GM23338 (cell line): ENCODE results near the gene GDA. TPM values are rescaled to one million over a fixed set of nuclear protein-coding genes. Genes with fewer than 3 reads are reported as not detected.

ENCODE experiments used
- ATAC-seq: fragments of 200-7000 bp; cut with Tn5 transposase; 3 replicates; pipeline ENCODE4 v1.9.1; 2020
- DNase-seq: peaks from one replicate; pipeline ENCODE4 v3.0.0-alpha.2; 2015; ENCODE audit warnings: low spot score
- H2AFZ ChIP-seq: fragments of 200-600 bp; sonication (generic); 2 replicates; pipeline ENCODE4 v1.8.0; 2016; ENCODE audit warnings: antibody characterized with exemption, mild to moderate bottlenecking, moderate library complexity
- H3F3A ChIP-seq: fragments of 200-600 bp; sonication (generic); replicated peaks from 2 replicates; pipeline ENCODE4 v1.8.0; 2017; ENCODE audit warnings: antibody characterized with exemption, mixed run types, low read depth
- H3K27ac ChIP-seq: fragments of 200-600 bp; sonication (generic); 2 replicates; pipeline ENCODE4 v1.6.1; 2016; ENCODE audit warnings: low read depth
- H3K27me3 ChIP-seq: fragments of 200-600 bp; sonication (generic); 2 replicates; pipeline ENCODE4 v1.8.0; 2016; ENCODE audit warnings: mild to moderate bottlenecking, mixed run types, moderate library complexity; ENCODE audit not compliant: insufficient read depth
- H3K36me3 ChIP-seq: fragments of 200-600 bp; sonication (generic); 2 replicates; pipeline ENCODE4 v1.8.0; 2016; ENCODE audit warnings: mild to moderate bottlenecking; ENCODE audit not compliant: insufficient read depth
- H3K4me1 ChIP-seq: fragments of 200-600 bp; sonication (generic); 2 replicates; pipeline ENCODE4 v1.8.0; 2016; ENCODE audit warnings: mild to moderate bottlenecking, moderate library complexity; ENCODE audit not compliant: insufficient read depth
- H3K4me2 ChIP-seq: fragments of 200-600 bp; sonication (generic); 2 replicates; pipeline ENCODE4 v1.7.1; 2017; ENCODE audit warnings: mixed run types
- H3K4me3 ChIP-seq: fragments of 200-600 bp; sonication (generic); 2 replicates; pipeline ENCODE4 v1.6.1; 2016; ENCODE audit warnings: mixed run types
- H3K79me2 ChIP-seq: fragments of 200-600 bp; sonication (generic); replicated peaks from 2 replicates; pipeline ENCODE4 v1.8.0; 2017; ENCODE audit warnings: mild to moderate bottlenecking; ENCODE audit not compliant: insufficient read depth
- H3K9me2 ChIP-seq: fragments of 200-600 bp; sonication (generic); 2 replicates; pipeline ENCODE4 v1.8.0; 2017; ENCODE audit not compliant: insufficient read depth
- H4K20me1 ChIP-seq: fragments of 200-600 bp; sonication (generic); replicated peaks from 2 replicates; pipeline ENCODE4 v1.8.0; 2017; ENCODE audit warnings: mild to moderate bottlenecking; ENCODE audit not compliant: insufficient read depth
- H3K27ac Mint-ChIP-seq: 2 replicates; pipeline ENCODE4 v1.8.0; 2020; ENCODE audit warnings: inconsistent platforms, mild to moderate bottlenecking, moderate library complexity, mixed read lengths
- H3K27me3 Mint-ChIP-seq: 3 replicates; pipeline ENCODE4 v1.8.0; 2022; ENCODE audit warnings: low read depth, mild to moderate bottlenecking, moderate library complexity, mixed read lengths, inconsistent platforms; ENCODE audit not compliant: insufficient read depth, poor library complexity
- H3K36me3 Mint-ChIP-seq: 3 replicates; pipeline ENCODE4 v1.8.0; 2021; ENCODE audit warnings: low read depth, mild to moderate bottlenecking, inconsistent platforms, moderate library complexity, mixed read lengths
- H3K4me1 Mint-ChIP-seq: 3 replicates; pipeline ENCODE4 v1.8.0; 2020; ENCODE audit warnings: mild to moderate bottlenecking, inconsistent platforms, mixed read lengths
- H3K4me3 Mint-ChIP-seq: 3 replicates; pipeline ENCODE4 v1.8.0; 2021; ENCODE audit warnings: moderate library complexity, mild to moderate bottlenecking, inconsistent platforms, mixed read lengths
- H3K9me3 Mint-ChIP-seq: 3 replicates; pipeline ENCODE4 v1.8.0; 2020; ENCODE audit warnings: moderate library complexity, mild to moderate bottlenecking, inconsistent platforms, mixed read lengths
- CREB1 ChIP-seq: fragments of 250-450 bp; sonication (Bioruptor Pico); IDR thresholded peaks from 2 replicates; pipeline ENCODE4 v1.5.0; 2020; ENCODE audit warnings: low read depth, mild to moderate bottlenecking, moderate library complexity
- CTCF ChIP-seq, 2 experiments: fragments of 200-600 bp in 1 of 2; sonication (generic) in 1 of 2; conservative IDR thresholded peaks; 2 replicates each; pipeline versions ENCODE4 v1.5.1 to v1.6.1; 2016 to 2017; ENCODE audit warnings: antibody characterized with exemption in 2 of 2, low read depth in 2 of 2, mild to moderate bottlenecking in 2 of 2, moderate library complexity in 1 of 2
- ETS1 ChIP-seq: IDR thresholded peaks from 2 replicates; pipeline ENCODE4 v1.6.1; 2016; ENCODE audit warnings: antibody characterized with exemption
- EZH2 ChIP-seq: fragments of 200-600 bp; sonication (generic); IDR thresholded peaks from one replicate; pipeline ENCODE4 v1.8.0; 2017; ENCODE audit warnings: antibody characterized with exemption, mild to moderate bottlenecking, low read depth; ENCODE audit not compliant: unreplicated experiment
- EZH2phosphoT487 ChIP-seq: fragments of 200-600 bp; sonication (generic); IDR thresholded peaks from one replicate; pipeline ENCODE4 v1.8.1; 2018; ENCODE audit warnings: antibody characterized with exemption; ENCODE audit not compliant: unreplicated experiment
- JUNB ChIP-seq: IDR thresholded peaks from one replicate; pipeline ENCODE4 v1.6.1; 2016; ENCODE audit warnings: antibody characterized with exemption; ENCODE audit not compliant: unreplicated experiment
- POLR2AphosphoS5 ChIP-seq: IDR thresholded peaks from 2 replicates; pipeline ENCODE4 v1.6.1; 2016; ENCODE audit warnings: antibody characterized with exemption, low read depth
- REST ChIP-seq: IDR thresholded peaks from one replicate; pipeline ENCODE4 v1.6.1; 2018; ENCODE audit warnings: antibody characterized with exemption; ENCODE audit not compliant: unreplicated experiment
- ZNF114 ChIP-seq: fragments of 250-450 bp; sonication (Bioruptor Pico); IDR thresholded peaks from 2 replicates; pipeline ENCODE4 v1.5.0; 2020; ENCODE audit warnings: mild to moderate bottlenecking, moderate library complexity
- ZNF331 ChIP-seq: fragments of 250-450 bp; sonication (Bioruptor Pico); IDR thresholded peaks from 2 replicates; pipeline ENCODE4 v1.5.0; 2020; ENCODE audit warnings: low read depth, mild to moderate bottlenecking, moderate library complexity
- ZNF462 ChIP-seq: fragments of 250-450 bp; sonication (Bioruptor Pico); IDR thresholded peaks from 2 replicates; pipeline ENCODE4 v1.5.0; 2020; ENCODE audit warnings: mild to moderate bottlenecking, moderate library complexity
- polyA plus RNA-seq: library from polyadenylated mRNA; unstranded; fragments of >200 nt; fragmentation: Nextera tagmentation; extraction: Ambion mirVana; gene quantifications from 2 replicates; pipeline ENCODE4 v1.2.1, GENCODE V29; 2016
- total RNA-seq: library from RNA; depleted of rRNA; stranded (reverse); fragments of >200 nt; shearing (Covaris generic); gene quantifications from 2 replicates; pipeline ENCODE4 v1.2.3, GENCODE V29; 2014

GDA gene
- total and polyA plus RNA-seq, 2 experiments from 2014 or later, result 4.0 to 5.8 TPM

GRCh38 chr9:72129271-72130156 lies 19.7 kb upstream of the GDA start (continued):
- TF ChIP-seq REST, result no peak
- TF ChIP-seq ZNF114 (CRISPR knock-in tag), result no peak
- no peak for TF ChIP-seq ETS1
- no peak for TF ChIP-seq JUNB
- TF ChIP-seq POLR2AphosphoS5, result no peak
- no peak for TF ChIP-seq EZH2
- TF ChIP-seq CTCF (conservative IDR thresholded peaks at IDR 0.05; ENCODE audit: low read depth in 2 of 2), result no peak
- no peak for TF ChIP-seq CREB1
- no peak for TF ChIP-seq ZNF331 (CRISPR knock-in tag)

- ATAC-seq (no peak), DNase-seq (no peak)
- Histone ChIP-seq H3K36me3 (no peaks in the 10 kb centered on the region), H3K4me1 (no peaks in the 10 kb centered on the region), H3K79me2 (no peaks in the 10 kb centered on the region), H3K9me2 (no peaks in the 10 kb centered on the region), H3K27ac (no peak overlapping the region), H2AFZ (no peak overlapping the region), H3K4me3 (no peak overlapping the region), H3F3A (no peaks in the 10 kb centered on the region), H4K20me1 (no peaks in the 10 kb centered on the region), H3K4me2 (no peak overlapping the region), H3K27me3 (no peaks in the 10 kb centered on the region)
- Mint-ChIP-seq H3K27me3 (no peaks in the 10 kb centered on the region), H3K36me3 (no peaks in the 10 kb centered on the region), H3K27ac (no peak overlapping the region), H3K9me3 (no peaks in the 10 kb centered on the region), H3K4me3 (no peak overlapping the region), H3K4me1 (no peaks in the 10 kb centered on the region)
- TF ChIP-seq ZNF462, result no peak
- TF ChIP-seq EZH2phosphoT487, result no peak
- TF ChIP-seq EZH2, result no peak
Measured at GRCh38 chr9:72130321-72130720, 18.9 kb upstream of the GDA start.
